HL-60 (cell line): ENCODE measurements around the gene CACNA1C.

Experiments
- CTCF ChIP-seq: IDR thresholded peaks from one replicate; pipeline ENCODE4 v1.5.1; 2011; ENCODE audit warnings: low read length, control low read depth, inconsistent platforms; ENCODE audit not compliant: insufficient read depth
- REST ChIP-seq: IDR thresholded peaks from 2 replicates; pipeline ENCODE4 v1.6.1; 2012; ENCODE audit warnings: low read depth; ENCODE audit not compliant: insufficient replicate concordance

- TF ChIP-seq REST (no peak), CTCF (no peak)
These were observed 214.2 kb downstream of the CACNA1C start for GRCh38 chr12:2266666-2267620.
